Measurements from ENCODE around the gene AOAH. TPM values are rescaled to one million over a fixed set of nuclear protein-coding genes. Genes with fewer than 3 reads are reported as not detected.

Gene AOAH
- total and polyA plus RNA-seq, 9 of the 15 experiments (the other 6 are each of a cell fraction or from before 2014, with no cell fraction given) = not detected

GRCh38 chr7:36565792-36566356 lies 158.4 kb downstream of the AOAH start:
- in situ Hi-C loops (cut with MboI) = no loop called here
- Histone ChIP-seq H3K36me3 (ENCODE audit: control insufficient read depth, insufficient read depth, low read length) (no peaks in the 10 kb centered on the region), H3K27me3 (ENCODE audit: control insufficient read depth in 2 of 2, insufficient read depth in 2 of 2, low read length in 2 of 2) (peaks cover 8 to 19% of the 10 kb centered on the region in 2 experiments; a peak in 4 of 5 replicates), H3K27ac (ENCODE audit: extremely low read depth, low read depth, low read length) (no peak overlapping the region), H3K9me3 (replicated peaks; ENCODE audit: control insufficient read depth, insufficient read depth, low read depth, low read length) (no peaks in the 10 kb centered on the region), H4K20me1 (replicated peaks; ENCODE audit: control insufficient read depth, insufficient read depth, low read length) (no peaks in the 10 kb centered on the region), H3K79me2 (ENCODE audit: control insufficient read depth, insufficient read depth, low read length) (no peaks in the 10 kb centered on the region), H2AFZ (ENCODE audit: low read depth, low read length) (no peak overlapping the region), H3K4me2 (ENCODE audit: insufficient read depth, low read length) (no peak overlapping the region), H3K4me1 (replicated peaks in 1 of 2; ENCODE audit: control insufficient read depth in 2 of 2, insufficient read depth in 2 of 2, low read length in 2 of 2) (no peaks in the 10 kb centered on the region), H3K9me1 (ENCODE audit: control insufficient read depth, insufficient read depth, low read length) (no peaks in the 10 kb centered on the region), H3K9ac (ENCODE audit: insufficient read depth in 1 of 2, low read depth in 2 of 2, low read length in 2 of 2) (no peak overlapping the region), H3K4me3 (no peak overlapping the region)
- intact Hi-C loops (cut with micrococcal nuclease) = no loop called here
- no peak for ATAC-seq
- WGBS (ENCODE audit: insufficient coverage, low coverage, missing lambda C conversion rate) = 2% methylated on average over 5 of the region's 5 CpGs
- TF ChIP-seq ZNF146 (CRISPR knock-in tag; IDR thresholded peaks at IDR 0.05; ENCODE audit: unreplicated experiment) = no peak
- TF ChIP-seq ETS2 (tag; IDR thresholded peaks at IDR 0.05; ENCODE audit: borderline replicate concordance, poor library complexity, severe bottlenecking) = no peak
- TF ChIP-seq USF1 (CRISPR knock-in tag; IDR thresholded peaks at IDR 0.05) = no peak
- TF ChIP-seq NUFIP1 (IDR thresholded peaks at IDR 0.05; ENCODE audit: partially characterized antibody) = no peak
- no peak for TF ChIP-seq BRD4 (IDR thresholded peaks at IDR 0.05)
- TF ChIP-seq HDAC3 (IDR thresholded peaks at IDR 0.05; ENCODE audit: borderline replicate concordance, partially characterized antibody) = no peak
- no peak for TF ChIP-seq GTF2A2 (tag; IDR thresholded peaks at IDR 0.05)
- no peak for TF ChIP-seq IRF2 (CRISPR knock-in tag; IDR thresholded peaks at IDR 0.05)
- TF ChIP-seq ZNF121 (CRISPR knock-in tag; conservative IDR thresholded peaks at IDR 0.05) = no peak
- TF ChIP-seq OTX1 (CRISPR knock-in tag; IDR thresholded peaks at IDR 0.05) = no peak
- no peak for TF ChIP-seq SUPT5H (IDR thresholded peaks at IDR 0.05)
- TF ChIP-seq HMG20A (CRISPR knock-in tag; conservative IDR thresholded peaks at IDR 0.05) = no peak
- TF ChIP-seq NRF1 (conservative IDR thresholded peaks at IDR 0.05 in 1 of 2, IDR thresholded peaks at IDR 0.05 in 1 of 2) = no peak
- no peak for TF ChIP-seq PRMT5 (CRISPR knock-in tag; IDR thresholded peaks at IDR 0.05)
- no peak for TF ChIP-seq HDGF (IDR thresholded peaks at IDR 0.05)
- ChIA-PET CTCF (ENCODE audit: low intra/inter-chr PET ratio) (no interaction called here), POLR2A (no interaction called here)
- no peak for DNase-seq (ENCODE audit: extremely low read depth in 1 of 4, low spot score in 3 of 4)
- FAIRE-seq = no peak
- no TSS peak for BruUV-seq (replicated peaks)
